ENCODE data around the gene MARK4. TPM values are rescaled to one million over a fixed set of nuclear protein-coding genes. Genes with fewer than 3 reads are reported as not detected.

MARK4 gene
- total RNA-seq, 1 experiment from 2014 or later, result 44.0 TPM

DNA sequence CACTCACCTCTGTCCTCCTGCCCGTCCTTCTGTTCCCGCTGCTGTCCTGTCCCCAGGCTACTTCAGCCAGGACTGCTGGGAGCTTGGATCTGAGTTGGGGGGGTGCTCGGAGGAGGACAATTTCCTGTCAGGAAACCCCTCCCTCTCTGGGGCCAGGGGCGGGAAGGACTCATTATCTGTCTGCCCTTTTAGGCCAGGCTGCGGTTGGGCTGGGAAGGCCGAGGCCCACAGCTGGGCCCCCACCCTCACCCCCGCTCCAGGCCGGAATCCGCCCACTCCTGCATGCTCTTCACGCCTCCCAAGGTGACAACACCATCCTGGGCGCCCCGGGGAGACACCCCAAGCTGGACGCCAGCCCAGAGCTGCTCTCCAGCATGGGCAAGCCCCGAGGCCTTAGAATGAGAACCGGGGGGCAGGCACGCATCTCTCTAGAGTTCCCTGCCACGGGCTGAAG, 5.7 kb upstream of the MARK4 start, which contains the start of gene EXOC3L2:
Gene EXOC3L2, minus strand, starts transcription at position 74 of the 454 bp plus-strand sequence. CDS start 6,362 bp downstream, outside the sequence.
- Histone ChIP-seq H3K36me3 (ENCODE audit: insufficient read depth, low read length, poor library complexity, severe bottlenecking) (no peaks in the 10 kb centered on the region), H3K27ac (ENCODE audit: low read depth, low read length, poor library complexity, severe bottlenecking) (no peak within 1 kb of the TSS), H3K27me3 (replicated peaks; ENCODE audit: insufficient read depth, low read depth, low read length, poor library complexity) (no peaks in the 10 kb centered on the region), H3K4me1 (ENCODE audit: insufficient read depth, low read length, poor library complexity, severe bottlenecking) (peaks cover 5% of the 10 kb centered on the region), H3K9me3 (ENCODE audit: low read depth, low read length, poor library complexity, severe bottlenecking) (no peaks in the 10 kb centered on the region), H3K4me3 (ENCODE audit: low read depth, low read length, poor library complexity, severe bottlenecking) (no peak within 1 kb of the TSS)
- POLR2A ChIA-PET (ENCODE audit: low non-redundant PET), result no interaction called here
- intact Hi-C loops (cut with micrococcal nuclease; ENCODE audit: unreplicated experiment), result loop anchor here (10.0 kb wide), 1 partner anchor 231 kb away; no protein-coding TSS in a partner anchor
- TF ChIP-seq, protein P1, sequence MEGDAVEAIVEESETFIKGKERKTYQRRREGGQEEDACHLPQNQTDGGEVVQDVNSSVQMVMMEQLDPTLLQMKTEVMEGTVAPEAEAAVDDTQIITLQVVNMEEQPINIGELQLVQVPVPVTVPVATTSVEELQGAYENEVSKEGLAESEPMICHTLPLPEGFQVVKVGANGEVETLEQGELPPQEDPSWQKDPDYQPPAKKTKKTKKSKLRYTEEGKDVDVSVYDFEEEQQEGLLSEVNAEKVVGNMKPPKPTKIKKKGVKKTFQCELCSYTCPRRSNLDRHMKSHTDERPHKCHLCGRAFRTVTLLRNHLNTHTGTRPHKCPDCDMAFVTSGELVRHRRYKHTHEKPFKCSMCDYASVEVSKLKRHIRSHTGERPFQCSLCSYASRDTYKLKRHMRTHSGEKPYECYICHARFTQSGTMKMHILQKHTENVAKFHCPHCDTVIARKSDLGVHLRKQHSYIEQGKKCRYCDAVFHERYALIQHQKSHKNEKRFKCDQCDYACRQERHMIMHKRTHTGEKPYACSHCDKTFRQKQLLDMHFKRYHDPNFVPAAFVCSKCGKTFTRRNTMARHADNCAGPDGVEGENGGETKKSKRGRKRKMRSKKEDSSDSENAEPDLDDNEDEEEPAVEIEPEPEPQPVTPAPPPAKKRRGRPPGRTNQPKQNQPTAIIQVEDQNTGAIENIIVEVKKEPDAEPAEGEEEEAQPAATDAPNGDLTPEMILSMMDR (conservative IDR thresholded peaks at IDR 0.05; ENCODE audit: low read depth, low read length), result no peak
- TF ChIP-seq EZH2 (IDR thresholded peaks at IDR 0.05; ENCODE audit: borderline replicate concordance, low read depth, low read length, poor library complexity, severe bottlenecking), result no peak
- CTCF ChIA-PET, result no interaction called here
- no TSS peak for BruUV-seq (replicated peaks)
- no peak for DNase-seq (ENCODE audit: low spot score)

- Histone ChIP-seq H3K9me3 (ENCODE audit: low read depth, low read length, poor library complexity, severe bottlenecking) (no peaks in the 10 kb centered on the region), H3K27ac (ENCODE audit: low read depth, low read length, poor library complexity, severe bottlenecking) (no peak overlapping the region), H3K27me3 (replicated peaks; ENCODE audit: insufficient read depth, low read depth, low read length, poor library complexity) (no peaks in the 10 kb centered on the region), H3K4me3 (ENCODE audit: low read depth, low read length, poor library complexity, severe bottlenecking) (no peak overlapping the region), H3K4me1 (ENCODE audit: insufficient read depth, low read length, poor library complexity, severe bottlenecking) (peaks cover 5% of the 10 kb centered on the region), H3K36me3 (ENCODE audit: insufficient read depth, low read length, poor library complexity, severe bottlenecking) (no peaks in the 10 kb centered on the region)
- CTCF ChIA-PET, result no interaction called here
- TF ChIP-seq, protein P1 (conservative IDR thresholded peaks at IDR 0.05; ENCODE audit: low read depth, low read length), result no peak
- no peak for TF ChIP-seq EZH2 (IDR thresholded peaks at IDR 0.05; ENCODE audit: borderline replicate concordance, low read depth, low read length, poor library complexity, severe bottlenecking)
- POLR2A ChIA-PET (ENCODE audit: low non-redundant PET), result no interaction called here
- no TSS peak for BruUV-seq (replicated peaks)
- intact Hi-C loops (cut with micrococcal nuclease; ENCODE audit: unreplicated experiment), result loop anchor here (10.0 kb wide), 1 partner anchor 231 kb away; no protein-coding TSS in a partner anchor
- DNase-seq (ENCODE audit: low spot score), result no peak
Observed at GRCh38 chr19:45245826-45246225, 5.2 kb upstream of the MARK4 start.

DNA sequence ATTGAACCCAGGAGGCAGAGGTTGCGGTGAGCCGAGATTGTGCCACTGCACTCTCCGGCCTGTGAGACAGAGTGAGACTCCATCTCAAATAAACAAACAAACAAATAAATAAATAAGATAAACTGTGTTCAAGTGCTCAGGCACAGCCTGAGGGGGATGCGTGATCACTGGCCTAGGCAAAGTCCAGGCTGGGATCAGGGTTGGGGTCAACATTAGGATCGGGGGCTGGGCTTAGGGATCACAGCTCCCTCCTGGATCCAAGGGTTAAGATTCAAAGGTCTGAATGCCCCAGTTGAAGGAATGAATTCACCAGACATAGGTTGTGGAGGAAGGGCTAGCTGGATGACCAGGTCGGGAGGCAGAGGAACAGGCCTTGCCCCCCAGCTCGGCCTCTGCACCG, 3.9 kb upstream of the MARK4 start:
- H3K36me3 ChIP-seq (ENCODE audit: insufficient read depth, low read length, poor library complexity, severe bottlenecking), result no peaks in the 10 kb centered on the region
- no peaks in the 10 kb centered on the region for H3K9me3 ChIP-seq (ENCODE audit: low read depth, low read length, poor library complexity, severe bottlenecking)
- H3K27me3 ChIP-seq (replicated peaks; ENCODE audit: insufficient read depth, low read depth, low read length, poor library complexity), result no peaks in the 10 kb centered on the region
- ChIA-PET CTCF (interaction anchor here (0.6 kb wide), 2 partner anchors 64 to 244 kb away, joined by 5 to 7 read pairs; no protein-coding TSS in a partner anchor), POLR2A (ENCODE audit: low non-redundant PET) (no interaction called here)
- intact Hi-C loops (cut with micrococcal nuclease; ENCODE audit: unreplicated experiment), result loop anchor here (10.0 kb wide), 1 partner anchor 232 kb away; no protein-coding TSS in a partner anchor
- no TSS peak for BruUV-seq (replicated peaks)
- peaks cover 5% of the 10 kb centered on the region for H3K4me1 ChIP-seq (ENCODE audit: insufficient read depth, low read length, poor library complexity, severe bottlenecking)
- TF ChIP-seq, protein P1 (conservative IDR thresholded peaks at IDR 0.05; ENCODE audit: low read depth, low read length), result no peak
- TF ChIP-seq EZH2 (IDR thresholded peaks at IDR 0.05; ENCODE audit: borderline replicate concordance, low read depth, low read length, poor library complexity, severe bottlenecking), result no peak
- no peak overlapping the region for H3K4me3 ChIP-seq (ENCODE audit: low read depth, low read length, poor library complexity, severe bottlenecking)
- H3K27ac ChIP-seq (ENCODE audit: low read depth, low read length, poor library complexity, severe bottlenecking), result no peak overlapping the region
- no peak for DNase-seq (ENCODE audit: low spot score)
